Esophagus muscularis mucosa (tissue), 4 donors: ENCODE measurements around the gene SLC13A2.

Source experiments
- EP300 ChIP-seq: sonication (generic); formaldehyde crosslinking; IDR thresholded peaks from one replicate; pipeline ENCODE4 v1.6.1; 2017; ENCODE audit warnings: antibody characterized with exemption
- POLR2A ChIP-seq: fragments of 450-650 bp; IDR thresholded peaks from one replicate; pipeline ENCODE4 v1.6.1; 2017; ENCODE audit warnings: antibody characterized with exemption, moderate library complexity, mild to moderate bottlenecking, low read depth
- TF ChIP-seq, protein P1 (sequence below), 3 experiments: fragments of 200-600 bp in 2 of 3; fragments of 450-650 bp in 1 of 3; sonication (generic) in 2 of 3; IDR thresholded peaks; one replicate each; pipeline ENCODE4 v1.5.1; 2017 to 2019; ENCODE audit warnings: antibody characterized with exemption in 3 of 3, mild to moderate bottlenecking in 2 of 3, moderate library complexity in 1 of 3

DNA sequence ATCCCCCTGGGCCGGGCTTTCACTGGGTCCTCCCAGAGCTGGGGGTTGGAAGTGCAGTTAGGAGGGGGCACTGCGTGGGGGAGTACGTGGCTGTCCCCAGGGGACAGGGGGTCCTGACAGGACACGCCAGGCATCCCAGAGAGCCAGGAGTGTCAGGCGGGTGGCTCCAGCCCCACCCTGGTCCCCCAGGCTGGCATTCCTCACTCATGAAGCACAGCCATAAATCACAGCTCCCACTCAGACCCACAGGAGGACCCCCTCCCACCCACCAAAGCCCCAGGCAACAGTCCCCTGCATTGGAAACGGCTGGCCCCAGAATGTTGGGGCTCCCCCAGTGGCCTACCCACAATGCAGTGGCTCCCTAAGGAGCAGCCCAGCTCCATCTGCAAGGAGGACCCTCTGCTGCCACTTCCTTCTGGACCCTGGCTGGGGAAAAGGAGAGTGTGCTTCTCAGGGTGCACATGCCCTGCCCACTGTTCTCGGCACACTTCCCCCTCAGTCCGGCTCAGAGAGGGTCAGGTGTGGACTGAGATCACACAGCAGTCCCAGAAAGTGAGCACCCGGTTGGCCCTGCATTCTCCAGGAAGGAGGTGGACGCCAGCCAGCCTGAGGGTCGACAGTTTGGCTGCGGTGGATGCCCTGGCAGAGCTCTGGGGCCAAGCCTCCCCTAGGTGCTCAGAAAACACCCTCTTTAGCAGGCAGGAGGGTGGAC is 25.4 kb downstream of the SLC13A2 start:
- TF ChIP-seq, protein P1, sequence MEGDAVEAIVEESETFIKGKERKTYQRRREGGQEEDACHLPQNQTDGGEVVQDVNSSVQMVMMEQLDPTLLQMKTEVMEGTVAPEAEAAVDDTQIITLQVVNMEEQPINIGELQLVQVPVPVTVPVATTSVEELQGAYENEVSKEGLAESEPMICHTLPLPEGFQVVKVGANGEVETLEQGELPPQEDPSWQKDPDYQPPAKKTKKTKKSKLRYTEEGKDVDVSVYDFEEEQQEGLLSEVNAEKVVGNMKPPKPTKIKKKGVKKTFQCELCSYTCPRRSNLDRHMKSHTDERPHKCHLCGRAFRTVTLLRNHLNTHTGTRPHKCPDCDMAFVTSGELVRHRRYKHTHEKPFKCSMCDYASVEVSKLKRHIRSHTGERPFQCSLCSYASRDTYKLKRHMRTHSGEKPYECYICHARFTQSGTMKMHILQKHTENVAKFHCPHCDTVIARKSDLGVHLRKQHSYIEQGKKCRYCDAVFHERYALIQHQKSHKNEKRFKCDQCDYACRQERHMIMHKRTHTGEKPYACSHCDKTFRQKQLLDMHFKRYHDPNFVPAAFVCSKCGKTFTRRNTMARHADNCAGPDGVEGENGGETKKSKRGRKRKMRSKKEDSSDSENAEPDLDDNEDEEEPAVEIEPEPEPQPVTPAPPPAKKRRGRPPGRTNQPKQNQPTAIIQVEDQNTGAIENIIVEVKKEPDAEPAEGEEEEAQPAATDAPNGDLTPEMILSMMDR (IDR thresholded peaks at IDR 0.05): no peak
- TF ChIP-seq POLR2A (no peak), EP300 (no peak)
